Epithelial cell of esophagus (primary cell): Measurements from ENCODE around the gene KRTCAP2.
"Not testable (repeated sequence)": the region's sequence is repeated elsewhere in the genome, so short reads cannot be mapped to it uniquely, and the experiment has no call there.

Source experiments
- DNase-seq: peaks from one replicate; pipeline ENCODE4 v3.0.0; 2010; ENCODE audit warnings: low read depth
- H3K4me3 ChIP-seq: 2 replicates; pipeline ENCODE4 v1.5.1; 2011; ENCODE audit warnings: mild to moderate bottlenecking, low read length, control low read depth
- TF ChIP-seq, protein P1 (sequence below): IDR thresholded peaks from 2 replicates; pipeline ENCODE4 v1.5.1; 2011; ENCODE audit warnings: low read depth, mild to moderate bottlenecking, low read length, control low read depth, inconsistent platforms; ENCODE audit not compliant: insufficient read depth; ENCODE audit errors: missing control alignments

Gene KRTCAP2

DNA sequence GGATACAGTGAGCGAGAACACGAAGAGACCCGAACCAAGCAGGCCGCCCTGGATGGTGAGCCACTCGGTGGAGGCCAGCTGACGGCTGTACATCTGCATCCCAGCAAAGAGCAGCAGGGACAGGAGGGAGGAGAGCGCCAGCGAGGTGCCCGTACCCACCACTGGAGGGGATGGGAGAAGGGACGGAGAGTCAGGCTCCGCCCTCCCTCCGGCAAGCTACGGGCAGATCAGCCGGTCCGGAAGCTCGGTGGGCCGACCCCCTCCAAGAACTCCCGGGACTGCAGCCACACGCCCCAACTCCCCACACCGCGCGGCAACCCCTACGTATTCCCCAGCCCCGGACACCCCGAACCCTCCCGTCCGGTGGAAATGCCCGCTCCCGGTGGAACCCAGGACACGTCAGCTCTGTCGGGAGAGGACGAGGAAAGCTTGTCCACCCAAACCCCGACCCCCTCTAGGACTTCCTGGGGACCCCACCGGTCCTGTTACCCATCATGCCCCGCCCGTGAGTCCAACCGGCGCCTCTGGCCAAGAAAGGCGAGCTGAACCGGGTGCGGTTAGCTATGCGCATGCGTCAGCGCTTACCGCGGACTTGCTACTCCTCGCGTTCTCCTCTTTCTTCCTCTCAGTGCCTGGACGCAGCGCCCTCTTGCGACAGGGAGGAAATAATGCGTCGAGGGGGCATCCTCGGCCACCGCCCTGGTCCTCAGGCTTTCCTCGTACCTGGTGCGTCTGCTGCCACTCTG is at the start of gene KRTCAP2:
Gene KRTCAP2, minus strand, starts transcription at position 573 of the 746 bp plus-strand sequence. Its CDS starts 80 bp downstream, at position 493.
- TF ChIP-seq, protein P1, sequence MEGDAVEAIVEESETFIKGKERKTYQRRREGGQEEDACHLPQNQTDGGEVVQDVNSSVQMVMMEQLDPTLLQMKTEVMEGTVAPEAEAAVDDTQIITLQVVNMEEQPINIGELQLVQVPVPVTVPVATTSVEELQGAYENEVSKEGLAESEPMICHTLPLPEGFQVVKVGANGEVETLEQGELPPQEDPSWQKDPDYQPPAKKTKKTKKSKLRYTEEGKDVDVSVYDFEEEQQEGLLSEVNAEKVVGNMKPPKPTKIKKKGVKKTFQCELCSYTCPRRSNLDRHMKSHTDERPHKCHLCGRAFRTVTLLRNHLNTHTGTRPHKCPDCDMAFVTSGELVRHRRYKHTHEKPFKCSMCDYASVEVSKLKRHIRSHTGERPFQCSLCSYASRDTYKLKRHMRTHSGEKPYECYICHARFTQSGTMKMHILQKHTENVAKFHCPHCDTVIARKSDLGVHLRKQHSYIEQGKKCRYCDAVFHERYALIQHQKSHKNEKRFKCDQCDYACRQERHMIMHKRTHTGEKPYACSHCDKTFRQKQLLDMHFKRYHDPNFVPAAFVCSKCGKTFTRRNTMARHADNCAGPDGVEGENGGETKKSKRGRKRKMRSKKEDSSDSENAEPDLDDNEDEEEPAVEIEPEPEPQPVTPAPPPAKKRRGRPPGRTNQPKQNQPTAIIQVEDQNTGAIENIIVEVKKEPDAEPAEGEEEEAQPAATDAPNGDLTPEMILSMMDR: peak; percentile 93
- peak; percentile 95 for DNase-seq
- peak within 1 kb of the TSS; percentile 97 for H3K4me3 ChIP-seq

- peak; percentile 39 for DNase-seq
Measured at GRCh38 chr1:155220211-155220965, 47.3 kb upstream of the KRTCAP2 start.

GRCh38 chr1:155219592-155220031 is 46.5 kb upstream of the KRTCAP2 start:
- TF ChIP-seq, protein P1: no peak
- DNase-seq: no peak
- no peak overlapping the region for H3K4me3 ChIP-seq

More at GRCh38 chr1:155220211-155220965, 47.3 kb upstream of the KRTCAP2 start:
- H3K4me3 ChIP-seq: not testable (repeated sequence)

DNA sequence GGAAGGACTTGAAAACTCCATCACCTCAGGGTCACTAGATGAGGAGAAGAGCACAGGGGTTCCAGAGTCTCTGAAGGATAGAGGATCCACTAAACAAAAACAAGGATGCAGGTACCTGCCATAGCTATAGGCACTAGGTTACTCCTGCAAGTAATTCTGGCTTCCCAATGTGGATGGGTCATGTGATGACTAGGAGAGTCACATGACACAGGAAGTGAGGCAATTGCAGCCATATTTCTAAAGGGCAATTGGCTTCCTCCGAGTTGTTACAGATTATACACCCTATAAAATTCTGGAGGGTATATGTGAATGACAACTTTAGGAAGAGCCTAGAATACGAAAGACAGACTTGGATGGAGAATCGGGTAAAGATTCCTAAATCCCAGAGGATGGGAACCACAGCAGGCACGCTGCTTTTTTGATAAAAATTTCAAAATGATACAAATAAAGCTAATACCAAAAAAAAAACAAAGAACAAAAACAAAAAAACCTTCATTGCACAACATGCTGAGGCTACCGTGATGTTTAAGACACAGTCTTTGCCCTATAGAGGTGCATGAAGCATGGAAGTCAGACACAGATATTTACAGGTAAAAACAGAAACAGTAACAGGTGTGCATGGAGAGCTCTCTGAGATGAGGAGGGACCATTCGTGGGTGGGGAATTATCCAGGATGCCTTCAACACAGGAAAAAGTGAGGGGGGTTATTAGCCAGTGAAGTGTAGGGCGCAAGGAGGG is 45.9 kb upstream of the KRTCAP2 start:
- TF ChIP-seq, protein P1: no peak
- DNase-seq: peak; percentile 64
- no peak overlapping the region for H3K4me3 ChIP-seq

DNA sequence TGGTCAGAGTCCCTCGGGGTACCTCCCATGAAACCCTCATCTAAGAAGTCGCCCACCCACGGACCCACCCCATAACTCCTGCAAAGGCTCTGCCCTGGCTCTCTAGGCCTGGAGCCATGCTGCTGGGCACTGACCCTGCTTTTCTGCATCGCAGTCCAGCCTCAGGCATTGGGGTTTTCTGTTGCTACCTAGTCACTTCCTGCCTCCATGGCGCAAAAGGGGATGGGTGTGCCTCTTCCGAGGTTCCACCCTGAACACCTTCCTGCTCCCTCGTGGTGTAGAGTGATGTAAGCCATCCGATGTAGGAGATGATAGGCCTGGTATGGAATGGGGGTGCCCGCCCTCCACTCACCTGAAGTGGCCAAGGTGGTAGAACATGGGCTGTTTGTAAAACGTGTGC is 41.6 kb upstream of the KRTCAP2 start:
- not testable (repeated sequence) for H3K4me3 ChIP-seq
- peak; percentile 52 for DNase-seq

DNA sequence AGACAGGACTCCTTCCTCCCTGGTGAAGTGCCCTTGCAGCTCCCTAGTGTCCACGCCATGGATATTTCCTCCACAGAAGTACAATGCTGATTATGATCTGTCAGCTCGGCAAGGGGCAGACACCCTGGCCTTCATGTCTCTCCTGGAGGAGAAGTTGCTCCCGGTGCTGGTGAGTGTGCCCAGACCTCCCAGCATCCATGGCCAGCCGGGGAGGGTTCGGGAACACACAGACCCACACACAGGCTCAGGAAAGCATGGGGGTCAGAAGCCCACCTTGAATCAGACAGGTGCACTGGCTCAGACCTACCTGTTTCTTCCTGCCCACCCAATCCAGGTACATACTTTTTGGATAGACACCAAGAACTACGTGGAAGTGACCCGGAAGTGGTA is 38.9 kb upstream of the KRTCAP2 start:
- not testable (repeated sequence) for DNase-seq, H3K4me3 ChIP-seq

- not testable (repeated sequence) for DNase-seq, H3K4me3 ChIP-seq
Measured at GRCh38 chr1:155211381-155212050, 38.4 kb upstream of the KRTCAP2 start.

DNA sequence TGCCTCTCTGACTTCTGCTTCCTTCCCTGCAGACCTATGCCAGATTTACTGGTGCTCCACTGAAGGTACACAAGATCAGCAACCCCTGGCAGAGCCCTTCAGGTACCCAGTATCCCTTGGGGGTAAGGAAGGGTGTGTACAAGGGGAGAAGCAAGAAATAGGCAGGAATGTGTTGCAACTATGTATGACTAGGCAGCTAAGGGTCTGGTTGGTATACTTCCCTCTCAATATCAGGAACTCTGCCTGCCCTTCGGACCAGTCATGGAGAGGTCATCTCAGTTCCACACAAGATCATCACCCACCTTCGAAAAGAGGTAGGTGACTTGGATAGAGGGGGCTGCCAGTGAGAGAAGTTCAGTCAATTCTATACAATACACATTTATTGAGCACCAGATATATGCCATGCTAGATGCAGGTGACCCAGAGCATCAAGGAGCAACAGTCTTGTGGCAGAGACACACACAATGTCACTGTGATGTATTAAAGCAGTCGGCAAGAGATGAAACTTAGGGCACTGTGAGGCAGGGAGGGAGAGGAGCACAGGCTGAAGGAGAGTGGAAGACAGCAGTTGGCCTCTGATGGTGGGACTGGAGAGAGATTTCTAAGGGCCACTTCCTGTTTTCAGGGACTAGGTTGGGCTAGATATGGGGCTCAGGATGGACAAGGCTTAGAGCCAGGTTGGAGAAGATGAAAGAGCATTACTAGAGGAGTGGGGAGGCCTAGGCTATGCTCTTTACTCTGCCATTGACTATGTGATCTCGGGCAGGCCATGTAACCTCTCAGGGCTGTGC is 37.4 kb upstream of the KRTCAP2 start:
- no peak for DNase-seq
- no peak overlapping the region for H3K4me3 ChIP-seq

More for the DNA sequence above, 37.4 kb upstream of the KRTCAP2 start:
- TF ChIP-seq, protein P1: no peak
